ENCODE results near the gene SLCO3A1. TPM values are rescaled to one million over a fixed set of nuclear protein-coding genes. Genes with fewer than 3 reads are reported as not detected.

The SLCO3A1 gene
- total and polyA plus RNA-seq, 2 experiments from 2014 or later, result 35.5 to 71.9 TPM

DNA sequence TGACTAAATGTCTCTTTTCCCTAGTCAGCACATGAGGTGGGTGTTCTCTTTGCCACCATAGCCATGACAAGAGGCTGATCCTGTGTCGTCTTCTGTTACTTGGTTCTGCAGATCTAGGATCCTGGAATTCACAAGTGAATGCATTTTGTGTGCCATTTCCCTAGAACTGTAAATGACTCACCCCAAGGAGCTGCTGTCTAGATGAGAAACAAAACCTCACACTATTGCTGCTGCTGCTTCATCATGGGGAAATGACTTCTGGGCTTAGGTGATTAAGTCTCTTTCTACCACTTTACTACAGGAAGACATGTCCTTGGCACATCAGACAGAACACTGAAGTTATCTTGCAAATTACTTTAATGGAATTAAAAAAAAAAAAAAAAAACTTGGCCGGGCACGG, 54.9 kb downstream of the SLCO3A1 start:
- no peak overlapping the region for H3K4me3 ChIP-seq
- DNase-seq (ENCODE audit: low read depth in 1 of 2, low spot score in 1 of 2), result peak in 1 of 2 donors; percentile 56
- peaks cover 22% of the 10 kb centered on the region for H3K4me1 ChIP-seq (ENCODE audit: low read depth)
- H3K9me3 ChIP-seq (ENCODE audit: low read depth), result no peaks in the 10 kb centered on the region
- no peaks in the 10 kb centered on the region for H3K27me3 ChIP-seq
- TF ChIP-seq, protein P1, sequence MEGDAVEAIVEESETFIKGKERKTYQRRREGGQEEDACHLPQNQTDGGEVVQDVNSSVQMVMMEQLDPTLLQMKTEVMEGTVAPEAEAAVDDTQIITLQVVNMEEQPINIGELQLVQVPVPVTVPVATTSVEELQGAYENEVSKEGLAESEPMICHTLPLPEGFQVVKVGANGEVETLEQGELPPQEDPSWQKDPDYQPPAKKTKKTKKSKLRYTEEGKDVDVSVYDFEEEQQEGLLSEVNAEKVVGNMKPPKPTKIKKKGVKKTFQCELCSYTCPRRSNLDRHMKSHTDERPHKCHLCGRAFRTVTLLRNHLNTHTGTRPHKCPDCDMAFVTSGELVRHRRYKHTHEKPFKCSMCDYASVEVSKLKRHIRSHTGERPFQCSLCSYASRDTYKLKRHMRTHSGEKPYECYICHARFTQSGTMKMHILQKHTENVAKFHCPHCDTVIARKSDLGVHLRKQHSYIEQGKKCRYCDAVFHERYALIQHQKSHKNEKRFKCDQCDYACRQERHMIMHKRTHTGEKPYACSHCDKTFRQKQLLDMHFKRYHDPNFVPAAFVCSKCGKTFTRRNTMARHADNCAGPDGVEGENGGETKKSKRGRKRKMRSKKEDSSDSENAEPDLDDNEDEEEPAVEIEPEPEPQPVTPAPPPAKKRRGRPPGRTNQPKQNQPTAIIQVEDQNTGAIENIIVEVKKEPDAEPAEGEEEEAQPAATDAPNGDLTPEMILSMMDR (IDR thresholded peaks at IDR 0.05; ENCODE audit: low read depth, low read length), result no peak
- H3K27ac ChIP-seq, result no peak overlapping the region
- H3K36me3 ChIP-seq, result no peaks in the 10 kb centered on the region

DNA sequence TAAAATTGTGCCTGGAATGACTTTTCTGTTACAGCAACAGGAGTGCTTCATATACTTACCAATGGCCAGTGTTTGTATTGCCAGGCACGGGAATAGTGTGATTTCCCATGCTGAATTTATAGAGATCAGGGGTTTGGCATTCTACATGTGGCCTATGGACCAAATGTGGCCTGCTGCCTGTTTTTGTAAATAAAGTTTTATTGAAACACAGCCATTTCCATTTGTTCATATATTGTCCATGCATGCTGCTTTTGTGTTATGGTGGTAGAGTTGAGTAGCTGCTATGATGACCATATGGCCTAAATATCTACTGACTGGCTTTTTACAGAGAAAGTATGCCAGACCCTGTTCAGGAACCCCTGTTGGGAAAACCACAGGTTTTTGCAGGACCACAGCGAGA, 55.6 kb downstream of the SLCO3A1 start:
- H3K27ac ChIP-seq, result peak overlapping the region; percentile 3
- DNase-seq (ENCODE audit: low read depth in 1 of 2, low spot score in 1 of 2), result no peak
- no peak overlapping the region for H3K4me3 ChIP-seq
- no peaks in the 10 kb centered on the region for H3K9me3 ChIP-seq (ENCODE audit: low read depth)
- peaks cover 24% of the 10 kb centered on the region for H3K4me1 ChIP-seq (ENCODE audit: low read depth)
- TF ChIP-seq, protein P1 (IDR thresholded peaks at IDR 0.05; ENCODE audit: low read depth, low read length), result no peak
- H3K36me3 ChIP-seq, result no peaks in the 10 kb centered on the region
- no peaks in the 10 kb centered on the region for H3K27me3 ChIP-seq

DNA sequence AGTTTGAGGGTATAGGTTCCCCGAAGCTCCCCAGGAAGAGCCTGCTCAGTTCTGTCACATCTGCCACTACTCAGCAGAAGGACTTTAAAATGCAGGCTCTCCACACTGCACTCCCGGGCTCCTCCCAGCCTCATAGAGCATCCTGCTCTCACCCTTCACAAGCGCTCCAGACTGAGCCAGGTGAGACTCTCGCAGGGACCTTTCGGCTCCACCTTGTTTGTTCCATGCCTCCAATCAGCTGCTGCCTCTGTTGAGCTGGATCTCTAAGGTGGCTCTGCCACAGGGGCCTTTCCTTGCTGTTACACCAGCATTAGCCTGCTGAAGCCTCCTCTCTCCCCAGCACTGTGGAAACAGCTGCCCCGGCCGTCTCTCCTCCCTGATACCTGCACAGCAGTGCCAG, 56.1 kb downstream of the SLCO3A1 start:
- H3K4me1 ChIP-seq (ENCODE audit: low read depth), result peaks cover 24% of the 10 kb centered on the region
- H3K27ac ChIP-seq, result peak overlapping the region; percentile 3
- TF ChIP-seq, protein P1 (IDR thresholded peaks at IDR 0.05; ENCODE audit: low read depth, low read length), result no peak
- H3K36me3 ChIP-seq, result no peaks in the 10 kb centered on the region
- no peak overlapping the region for H3K4me3 ChIP-seq
- no peak for DNase-seq (ENCODE audit: low read depth in 1 of 2, low spot score in 1 of 2)
- H3K9me3 ChIP-seq (ENCODE audit: low read depth), result no peaks in the 10 kb centered on the region
- H3K27me3 ChIP-seq, result no peaks in the 10 kb centered on the region

DNA sequence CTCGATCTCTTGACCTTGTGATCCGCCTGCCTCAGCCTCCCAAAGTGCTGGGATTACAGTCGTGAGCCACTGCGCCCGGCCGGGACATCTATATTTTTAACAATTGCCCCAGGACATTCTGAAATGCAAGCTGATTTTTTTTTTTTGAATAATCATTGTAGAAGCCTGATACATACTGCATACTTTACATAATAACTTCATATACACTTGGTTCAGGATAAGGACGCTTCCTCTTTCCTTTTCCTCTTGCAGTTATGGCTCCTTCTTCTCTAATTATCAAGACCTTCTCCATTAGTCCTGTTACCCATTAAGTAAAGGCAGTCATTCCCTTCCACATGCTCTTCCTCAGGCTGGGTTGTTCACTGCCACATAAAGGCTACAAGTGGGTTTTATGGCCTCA, 58.3 kb downstream of the SLCO3A1 start:
- Histone ChIP-seq H3K4me1 (ENCODE audit: low read depth) (peaks cover 24% of the 10 kb centered on the region), H3K27ac (no peak overlapping the region), H3K36me3 (no peaks in the 10 kb centered on the region), H3K4me3 (no peak overlapping the region), H3K9me3 (ENCODE audit: low read depth) (no peaks in the 10 kb centered on the region), H3K27me3 (no peaks in the 10 kb centered on the region)
- DNase-seq (ENCODE audit: low read depth in 1 of 2, low spot score in 1 of 2), result no peak
- TF ChIP-seq, protein P1 (IDR thresholded peaks at IDR 0.05; ENCODE audit: low read depth, low read length), result no peak

DNA sequence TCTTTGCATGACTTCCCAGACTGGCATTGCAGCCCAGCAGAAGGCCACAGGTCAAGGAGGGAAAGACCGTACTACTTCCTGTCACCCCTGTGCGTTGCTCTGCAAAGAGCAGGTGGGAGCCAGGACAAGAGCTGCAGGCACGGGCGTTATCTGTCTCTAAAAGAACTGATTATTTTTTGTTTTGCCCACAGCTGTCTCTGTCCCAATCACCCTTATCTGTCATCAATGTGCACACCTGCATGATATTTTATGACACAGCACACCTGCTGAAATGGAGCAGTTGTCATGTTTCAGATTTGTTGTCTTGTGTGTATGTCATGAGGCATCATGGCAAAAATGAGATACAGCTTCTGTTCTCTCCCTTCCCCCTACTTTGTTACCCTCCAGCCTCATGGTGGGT, 58.8 kb downstream of the SLCO3A1 start:
- Histone ChIP-seq H3K4me3 (no peak overlapping the region), H3K36me3 (no peaks in the 10 kb centered on the region), H3K4me1 (ENCODE audit: low read depth) (peaks cover 24% of the 10 kb centered on the region), H3K9me3 (ENCODE audit: low read depth) (no peaks in the 10 kb centered on the region), H3K27ac (no peak overlapping the region), H3K27me3 (no peaks in the 10 kb centered on the region)
- no peak for DNase-seq (ENCODE audit: low read depth in 1 of 2, low spot score in 1 of 2)
- TF ChIP-seq, protein P1 (IDR thresholded peaks at IDR 0.05; ENCODE audit: low read depth, low read length), result no peak

DNA sequence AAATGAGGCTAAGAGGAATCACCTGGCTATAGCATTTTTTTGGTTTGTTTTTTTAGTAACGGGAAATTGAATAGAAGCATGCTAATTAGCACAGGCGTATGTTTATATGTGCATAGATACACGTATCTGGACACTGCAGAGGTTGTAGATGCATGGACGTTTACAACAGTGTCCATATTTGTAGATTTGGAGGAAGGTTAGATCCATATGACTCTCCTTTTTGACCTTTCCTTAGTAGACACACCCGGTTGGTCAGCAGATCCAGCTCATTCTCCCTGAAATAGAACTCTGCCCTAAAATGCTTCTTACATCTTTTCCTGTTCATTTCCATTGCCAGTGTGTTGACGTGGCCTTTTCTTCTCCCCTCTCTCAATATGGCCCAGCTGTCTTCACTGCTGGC, 60.1 kb downstream of the SLCO3A1 start:
- DNase-seq (ENCODE audit: low read depth in 1 of 2, low spot score in 1 of 2), result no peak
- no peak overlapping the region for H3K27ac ChIP-seq
- TF ChIP-seq, protein P1 (IDR thresholded peaks at IDR 0.05; ENCODE audit: low read depth, low read length), result no peak
- no peaks in the 10 kb centered on the region for H3K27me3 ChIP-seq
- H3K36me3 ChIP-seq, result no peaks in the 10 kb centered on the region
- no peak overlapping the region for H3K4me3 ChIP-seq
- H3K9me3 ChIP-seq (ENCODE audit: low read depth), result no peaks in the 10 kb centered on the region
- peaks cover 24% of the 10 kb centered on the region for H3K4me1 ChIP-seq (ENCODE audit: low read depth)
